OCI-LY7 (cell line): ENCODE results near the gene DEF6. TPM values are rescaled to one million over a fixed set of nuclear protein-coding genes. Genes with fewer than 3 reads are reported as not detected.

Experiments
- BruUV-seq: library from RNA; stranded (reverse); fragments of 400-500 nt; replicated peaks from 2 replicates; lab custom pipeline; 2021; lab: Mats Ljungman, UMichigan
- CTCF ChIA-PET: fragments of 300-600 bp; sonication (Branson Sonifier 250); formaldehyde crosslinking; loops from one replicate; lab custom pipeline; 2022; ENCODE audit warnings: antibody characterized with exemption; ENCODE audit not compliant: unreplicated experiment; lab: Charles Lee
- POLR2A ChIA-PET: fragments of 300-600 bp; sonication (Branson Sonifier 250); formaldehyde crosslinking; loops from one replicate; lab custom pipeline; 2022; ENCODE audit warnings: antibody characterized with exemption; lab: Charles Lee
- DNase-seq: peaks from one replicate; pipeline ENCODE4 v3.0.0-alpha.2; 2015; ENCODE audit warnings: low spot score
- H2AFZ ChIP-seq: fragments of 200-600 bp; sonication (generic), shearing (Covaris generic); 2 replicates; pipeline ENCODE4 v1.6.1; 2014; ENCODE audit warnings: mild to moderate bottlenecking, antibody characterized with exemption, low read length, moderate library complexity
- H3K27ac ChIP-seq: fragments of 200-600 bp; sonication (generic); 2 replicates; pipeline ENCODE4 v1.5.1; 2014; ENCODE audit warnings: mixed run types, low read depth, mild to moderate bottlenecking, moderate library complexity, low read length, inconsistent platforms; ENCODE audit not compliant: poor library complexity, severe bottlenecking
- H3K36me3 ChIP-seq: fragments of 200-600 bp; sonication (generic); 2 replicates; pipeline ENCODE4 v1.6.1; 2014; ENCODE audit warnings: mild to moderate bottlenecking, antibody characterized with exemption, low read length, moderate library complexity, mixed read lengths; ENCODE audit not compliant: insufficient read depth
- H3K4me1 ChIP-seq: fragments of 200-600 bp; sonication (generic); 2 replicates; pipeline ENCODE4 v1.5.1; 2014; ENCODE audit warnings: mild to moderate bottlenecking, low read length; ENCODE audit not compliant: insufficient read depth, poor library complexity, severe bottlenecking
- H3K4me2 ChIP-seq: fragments of 200-600 bp; sonication (generic); 2 replicates; pipeline ENCODE4 v1.6.1; 2014; ENCODE audit warnings: mild to moderate bottlenecking, low read length
- H3K4me3 ChIP-seq: fragments of 200-600 bp; sonication (generic); 2 replicates; pipeline ENCODE4 v1.5.1; 2014; ENCODE audit warnings: mild to moderate bottlenecking, low read depth, low read length; ENCODE audit not compliant: poor library complexity, severe bottlenecking
- H3K79me2 ChIP-seq: fragments of 200-600 bp; sonication (generic); 2 replicates; pipeline ENCODE4 v1.6.1; 2016; ENCODE audit warnings: low read depth, mild to moderate bottlenecking, low read length, moderate library complexity, mixed read lengths; ENCODE audit not compliant: insufficient read depth
- H3K9me2 ChIP-seq: fragments of 200-600 bp; sonication (generic); 2 replicates; pipeline ENCODE4 v1.6.1; 2016; ENCODE audit warnings: mild to moderate bottlenecking, low read length, mixed read lengths; ENCODE audit not compliant: insufficient read depth
- H3K9me3 ChIP-seq: fragments of 200-600 bp; sonication (generic); 2 replicates; pipeline ENCODE4 v1.6.1; 2014; ENCODE audit warnings: mild to moderate bottlenecking, mixed run types, low read length, mixed read lengths
- H4K20me1 ChIP-seq: fragments of 200-600 bp; sonication (generic); 2 replicates; pipeline ENCODE4 v1.6.1; 2014; ENCODE audit warnings: mild to moderate bottlenecking, antibody characterized with exemption, low read length, moderate library complexity, mixed read lengths; ENCODE audit not compliant: insufficient read depth
- CTCF ChIP-seq: fragments of 200-600 bp; sonication (generic); conservative IDR thresholded peaks from 2 replicates; pipeline ENCODE4 v1.5.1; 2014; ENCODE audit warnings: mild to moderate bottlenecking, antibody characterized with exemption, low read length, moderate library complexity, mixed read lengths
- EZH2phosphoT487 ChIP-seq: fragments of 200-600 bp; sonication (generic); IDR thresholded peaks from 2 replicates; pipeline ENCODE4 v1.6.1; 2018; ENCODE audit warnings: low read depth, borderline replicate concordance, mild to moderate bottlenecking, mixed run types, antibody characterized with exemption, low read length, moderate library complexity, mixed read lengths
- intact Hi-C: fragments of 100-400 bp; cut with micrococcal nuclease; formaldehyde crosslinking; loops from one replicate; pipeline ENCODE4 v1.10.0; 2022; ENCODE audit not compliant: unreplicated experiment
- total RNA-seq, 2 experiments: library from RNA; depleted of rRNA in 1 of 2; stranded (reverse); fragments of >200 nt in 1 of 2; shearing (Covaris generic) in 1 of 2; gene quantifications; 2 replicates each; pipeline ENCODE4 v1.2.3, GENCODE V29; 2014 to 2022

The DEF6 gene
- total RNA-seq, 2 experiments from 2014 or later, result 53.8 to 56.8 TPM

GRCh38 chr6:35357677-35358076 lies 60.1 kb downstream of the DEF6 start:
- Histone ChIP-seq H3K9me3 (no peaks in the 10 kb centered on the region), H3K36me3 (peaks cover 37% of the 10 kb centered on the region), H3K4me2 (no peak overlapping the region), H3K9me2 (no peaks in the 10 kb centered on the region), H4K20me1 (no peaks in the 10 kb centered on the region), H3K4me1 (peaks cover 7% of the 10 kb centered on the region), H3K79me2 (no peaks in the 10 kb centered on the region), H3K4me3 (no peak overlapping the region), H3K27ac (no peak overlapping the region), H2AFZ (no peak overlapping the region)
- DNase-seq, result no peak
- no TSS peak for BruUV-seq
- ChIA-PET POLR2A (interaction anchor here (0.6 kb wide), 1 partner anchor 119 kb away, joined by 3 read pairs; no protein-coding TSS in a partner anchor), CTCF (interaction anchor here (0.5 kb wide), 1 partner anchor 126 kb away, joined by 4 read pairs; no protein-coding TSS in a partner anchor)
- no peak for TF ChIP-seq EZH2phosphoT487
- TF ChIP-seq CTCF, result no peak
- intact Hi-C loops, result no loop called here

GRCh38 chr6:35358086-35358485 lies 60.5 kb downstream of the DEF6 start:
- Histone ChIP-seq H3K4me3 (no peak overlapping the region), H2AFZ (no peak overlapping the region), H3K9me3 (no peaks in the 10 kb centered on the region), H3K79me2 (no peaks in the 10 kb centered on the region), H3K9me2 (no peaks in the 10 kb centered on the region), H3K4me2 (no peak overlapping the region), H4K20me1 (no peaks in the 10 kb centered on the region), H3K36me3 (peaks cover 33% of the 10 kb centered on the region), H3K4me1 (peaks cover 11% of the 10 kb centered on the region), H3K27ac (no peak overlapping the region)
- intact Hi-C loops, result no loop called here
- no TSS peak for BruUV-seq
- POLR2A ChIA-PET, result no interaction called here
- DNase-seq, result no peak
- TF ChIP-seq EZH2phosphoT487 (no peak), CTCF (no peak)
- CTCF ChIA-PET, result no interaction called here

GRCh38 chr6:35359346-35359743 lies 61.7 kb downstream of the DEF6 start:
- no peak for DNase-seq
- TF ChIP-seq CTCF (no peak), EZH2phosphoT487 (no peak)
- Histone ChIP-seq H4K20me1 (no peaks in the 10 kb centered on the region), H2AFZ (no peak overlapping the region), H3K9me3 (no peaks in the 10 kb centered on the region), H3K36me3 (peaks cover 25% of the 10 kb centered on the region), H3K27ac (no peak overlapping the region), H3K4me3 (no peak overlapping the region), H3K4me1 (peaks cover 14% of the 10 kb centered on the region), H3K4me2 (no peak overlapping the region), H3K9me2 (no peaks in the 10 kb centered on the region), H3K79me2 (no peaks in the 10 kb centered on the region)
- intact Hi-C loops, result no loop called here
- CTCF ChIA-PET, result no interaction called here
- POLR2A ChIA-PET, result no interaction called here
- no TSS peak for BruUV-seq
